HepG2 (cell line): ENCODE results near the gene SYMPK. TPM values are rescaled to one million over a fixed set of nuclear protein-coding genes. Genes with fewer than 3 reads are reported as not detected.

Experiments used
- ARID5B ChIP-seq: IDR thresholded peaks from 2 replicates; pipeline ENCODE4 v1.4.0; 2020; ENCODE audit warnings: mild to moderate bottlenecking, missing genetic modification reagents
- CCDC6 ChIP-seq: sonication (generic); formaldehyde crosslinking; IDR thresholded peaks from 2 replicates; pipeline ENCODE4 v1.8.1; 2022; ENCODE audit warnings: mild to moderate bottlenecking, missing genetic modification reagents, moderate library complexity
- MED8 ChIP-seq: sonication (generic); formaldehyde crosslinking; IDR thresholded peaks from 2 replicates; pipeline ENCODE4 v1.8.1; 2023; ENCODE audit warnings: mild to moderate bottlenecking, missing genetic modification reagents; ENCODE audit not compliant: insufficient replicate concordance
- NFE2 ChIP-seq: sonication (generic); formaldehyde crosslinking; IDR thresholded peaks from 2 replicates; pipeline ENCODE4 v1.4.0; 2020; ENCODE audit warnings: missing genetic modification reagents
- NFRKB ChIP-seq: fragments of 450-650 bp; IDR thresholded peaks from 2 replicates; pipeline ENCODE4 v1.6.1; 2017
- TARDBP ChIP-seq: sonication (generic); formaldehyde crosslinking; IDR thresholded peaks from 2 replicates; pipeline ENCODE4 v1.8.0; 2022; ENCODE audit warnings: mild to moderate bottlenecking, missing genetic modification reagents
- ZNF30 ChIP-seq: sonication (generic); formaldehyde crosslinking; IDR thresholded peaks from 2 replicates; pipeline ENCODE4 v1.5.0; 2020; ENCODE audit warnings: mild to moderate bottlenecking, missing genetic modification reagents
- ZNF563 ChIP-seq: sonication (generic); formaldehyde crosslinking; IDR thresholded peaks from 2 replicates; pipeline ENCODE4 v1.8.0; 2022; ENCODE audit warnings: mild to moderate bottlenecking, moderate library complexity, missing genetic modification reagents
- ZNF564 ChIP-seq: sonication (generic); formaldehyde crosslinking; IDR thresholded peaks from 2 replicates; pipeline ENCODE4 v1.8.1; 2023; ENCODE audit warnings: mild to moderate bottlenecking, missing genetic modification reagents
- ZNF713 ChIP-seq: sonication (generic); formaldehyde crosslinking; IDR thresholded peaks from 2 replicates; pipeline ENCODE4 v1.4.0; 2020; ENCODE audit warnings: mild to moderate bottlenecking, missing genetic modification reagents
- polyA plus RNA-seq, 8 experiments: library from polyadenylated mRNA; depleted of rRNA in 3 of 8; stranded (reverse) in 7 of 8; unstranded in 1 of 8; fragments of >200 nt; fragmentation: Illumina TruSeq in 4 of 8; extraction: Trizol in 4 of 8; gene quantifications; 2 replicates each; pipeline versions ENCODE4 v1.2.1 to v1.2.3, GENCODE V29; 2011 to 2016; ENCODE audit warnings: low read depth in 4 of 8, missing spikeins in 1 of 8, mixed read lengths in 1 of 8; ENCODE audit not compliant: insufficient read depth in 1 of 8
- total RNA-seq, 5 experiments: library from RNA; depleted of rRNA; stranded (reverse); fragments of >200 nt; fragmentation: Illumina TruSeq; extraction: Trizol; gene quantifications; 2 replicates each; pipeline ENCODE4 v1.2.3, GENCODE V29; 2016; ENCODE audit warnings: low read depth in 1 of 5
- TF ChIP-seq, protein P1 (sequence below): sonication (generic); formaldehyde crosslinking; IDR thresholded peaks from 2 replicates; pipeline ENCODE4 v1.4.0; 2020; ENCODE audit warnings: missing genetic modification reagents
- TF ChIP-seq, protein P2 (sequence below): sonication (generic); formaldehyde crosslinking; IDR thresholded peaks from 2 replicates; pipeline ENCODE4 v1.4.0; 2020; ENCODE audit warnings: missing genetic modification reagents, mild to moderate bottlenecking, borderline replicate concordance
- TF ChIP-seq, protein P3 (sequence below), 2 experiments: sonication (generic) in 1 of 2; formaldehyde crosslinking in 1 of 2; IDR thresholded peaks; 2 replicates each; pipeline versions ENCODE4 v1.6.1 to v1.9.0; 2014 to 2022; ENCODE audit warnings: antibody characterized with exemption in 1 of 2, borderline replicate concordance in 1 of 2, inconsistent platforms in 1 of 2, low read depth in 1 of 2, missing genetic modification reagents in 1 of 2

SYMPK gene
- total and polyA plus RNA-seq, 2 of the 13 experiments (the other 11 are each of a cell fraction or from before 2014, with no cell fraction given) = 21.9 to 55.7 TPM

DNA sequence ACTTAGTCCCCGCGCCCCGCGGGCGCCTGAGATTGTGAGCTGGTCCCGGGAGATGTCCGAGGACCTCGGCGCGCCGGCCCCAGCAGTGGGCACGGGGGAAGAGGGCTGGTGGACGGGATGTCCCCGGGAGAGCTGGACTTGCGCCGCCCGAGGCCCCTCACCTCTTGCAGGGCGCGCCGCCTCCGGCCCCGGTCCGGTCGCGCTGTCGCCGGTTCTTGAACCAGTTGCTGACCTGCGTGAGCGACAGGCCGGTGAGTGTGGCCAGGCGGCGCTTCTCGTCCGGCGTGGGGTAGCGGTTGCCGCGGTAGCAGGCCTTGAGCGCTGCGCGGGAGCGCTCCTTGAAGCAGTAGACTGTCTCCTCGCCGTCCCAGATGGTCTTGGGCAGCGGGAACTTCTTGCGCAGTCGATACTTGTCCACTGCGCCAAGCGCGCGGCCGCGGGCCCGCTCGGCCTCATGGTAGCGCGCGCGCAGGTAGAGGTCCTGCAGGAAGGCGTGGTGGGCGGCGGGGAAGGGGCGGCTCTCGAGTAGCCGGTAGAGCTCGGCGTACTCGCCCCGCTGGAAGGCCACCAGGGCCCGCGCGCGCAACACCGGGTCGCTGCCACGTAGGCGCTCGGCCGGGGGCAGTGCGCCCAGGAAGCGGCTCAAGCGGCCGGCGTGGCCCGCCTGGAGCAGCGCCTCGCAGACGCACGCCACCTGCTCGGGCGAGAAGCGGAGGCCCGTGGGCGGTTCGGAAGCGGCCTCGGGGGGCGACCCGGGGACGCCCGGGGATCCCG, 94.9 kb downstream of the SYMPK start (continued):
- no peak for TF ChIP-seq ARID5B (CRISPR knock-in tag)
- TF ChIP-seq ZNF564 (CRISPR knock-in tag) = peak; percentile 46; the same call in 1 of the 2 replicates
- TF ChIP-seq MED8 (CRISPR knock-in tag) = no peak
- TF ChIP-seq CCDC6 (CRISPR knock-in tag) = no peak
- TF ChIP-seq NFE2 (CRISPR knock-in tag) = no peak
- 0 out of 2 replicates have a peak, but pooled peaks have one; percentile 32 for TF ChIP-seq TARDBP (CRISPR knock-in tag)
- 0 out of 2 replicates have a peak, but pooled peaks have one; percentile 90 for TF ChIP-seq ZNF713 (CRISPR knock-in tag)
- TF ChIP-seq ZNF30 (CRISPR knock-in tag) = no peak
- TF ChIP-seq, protein P1, sequence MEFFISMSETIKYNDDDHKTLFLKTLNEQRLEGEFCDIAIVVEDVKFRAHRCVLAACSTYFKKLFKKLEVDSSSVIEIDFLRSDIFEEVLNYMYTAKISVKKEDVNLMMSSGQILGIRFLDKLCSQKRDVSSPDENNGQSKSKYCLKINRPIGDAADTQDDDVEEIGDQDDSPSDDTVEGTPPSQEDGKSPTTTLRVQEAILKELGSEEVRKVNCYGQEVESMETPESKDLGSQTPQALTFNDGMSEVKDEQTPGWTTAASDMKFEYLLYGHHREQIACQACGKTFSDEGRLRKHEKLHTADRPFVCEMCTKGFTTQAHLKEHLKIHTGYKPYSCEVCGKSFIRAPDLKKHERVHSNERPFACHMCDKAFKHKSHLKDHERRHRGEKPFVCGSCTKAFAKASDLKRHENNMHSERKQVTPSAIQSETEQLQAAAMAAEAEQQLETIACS (CRISPR knock-in tag) = peak; percentile 93
- TF ChIP-seq, protein P2, sequence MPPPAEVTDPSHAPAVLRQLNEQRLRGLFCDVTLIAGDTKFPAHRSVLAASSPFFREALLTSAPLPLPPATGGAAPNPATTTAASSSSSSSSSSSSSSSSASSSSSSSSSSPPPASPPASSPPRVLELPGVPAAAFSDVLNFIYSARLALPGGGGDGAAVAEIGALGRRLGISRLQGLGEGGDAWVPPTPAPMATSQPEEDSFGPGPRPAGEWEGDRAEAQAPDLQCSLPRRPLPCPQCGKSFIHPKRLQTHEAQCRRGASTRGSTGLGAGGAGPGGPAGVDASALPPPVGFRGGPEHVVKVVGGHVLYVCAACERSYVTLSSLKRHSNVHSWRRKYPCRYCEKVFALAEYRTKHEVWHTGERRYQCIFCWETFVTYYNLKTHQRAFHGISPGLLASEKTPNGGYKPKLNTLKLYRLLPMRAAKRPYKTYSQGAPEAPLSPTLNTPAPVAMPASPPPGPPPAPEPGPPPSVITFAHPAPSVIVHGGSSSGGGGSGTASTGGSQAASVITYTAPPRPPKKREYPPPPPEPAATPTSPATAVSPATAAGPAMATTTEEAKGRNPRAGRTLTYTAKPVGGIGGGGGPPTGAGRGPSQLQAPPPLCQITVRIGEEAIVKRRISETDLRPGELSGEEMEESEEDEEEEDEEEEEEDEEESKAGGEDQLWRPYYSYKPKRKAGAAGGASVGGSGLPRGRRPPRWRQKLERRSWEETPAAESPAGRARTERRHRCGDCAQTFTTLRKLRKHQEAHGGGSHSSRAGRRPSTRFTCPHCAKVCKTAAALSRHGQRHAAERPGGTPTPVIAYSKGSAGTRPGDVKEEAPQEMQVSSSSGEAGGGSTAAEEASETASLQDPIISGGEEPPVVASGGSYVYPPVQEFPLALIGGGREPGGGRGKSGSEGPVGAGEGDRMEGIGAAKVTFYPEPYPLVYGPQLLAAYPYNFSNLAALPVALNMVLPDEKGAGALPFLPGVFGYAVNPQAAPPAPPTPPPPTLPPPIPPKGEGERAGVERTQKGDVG (CRISPR knock-in tag) = no peak
- TF ChIP-seq, protein P3, sequence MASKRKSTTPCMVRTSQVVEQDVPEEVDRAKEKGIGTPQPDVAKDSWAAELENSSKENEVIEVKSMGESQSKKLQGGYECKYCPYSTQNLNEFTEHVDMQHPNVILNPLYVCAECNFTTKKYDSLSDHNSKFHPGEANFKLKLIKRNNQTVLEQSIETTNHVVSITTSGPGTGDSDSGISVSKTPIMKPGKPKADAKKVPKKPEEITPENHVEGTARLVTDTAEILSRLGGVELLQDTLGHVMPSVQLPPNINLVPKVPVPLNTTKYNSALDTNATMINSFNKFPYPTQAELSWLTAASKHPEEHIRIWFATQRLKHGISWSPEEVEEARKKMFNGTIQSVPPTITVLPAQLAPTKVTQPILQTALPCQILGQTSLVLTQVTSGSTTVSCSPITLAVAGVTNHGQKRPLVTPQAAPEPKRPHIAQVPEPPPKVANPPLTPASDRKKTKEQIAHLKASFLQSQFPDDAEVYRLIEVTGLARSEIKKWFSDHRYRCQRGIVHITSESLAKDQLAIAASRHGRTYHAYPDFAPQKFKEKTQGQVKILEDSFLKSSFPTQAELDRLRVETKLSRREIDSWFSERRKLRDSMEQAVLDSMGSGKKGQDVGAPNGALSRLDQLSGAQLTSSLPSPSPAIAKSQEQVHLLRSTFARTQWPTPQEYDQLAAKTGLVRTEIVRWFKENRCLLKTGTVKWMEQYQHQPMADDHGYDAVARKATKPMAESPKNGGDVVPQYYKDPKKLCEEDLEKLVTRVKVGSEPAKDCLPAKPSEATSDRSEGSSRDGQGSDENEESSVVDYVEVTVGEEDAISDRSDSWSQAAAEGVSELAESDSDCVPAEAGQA (IDR thresholded peaks at IDR 0.05; ENCODE audit: low read depth) = no peak
- TF ChIP-seq, protein P3 (CRISPR knock-in tag; IDR thresholded peaks at IDR 0.05; ENCODE audit: borderline replicate concordance) = no peak
- no peak for TF ChIP-seq NFRKB
- peak; percentile 57; the same call in 1 of the 2 replicates for TF ChIP-seq ZNF563 (CRISPR knock-in tag)
